ENCODE data around the gene EDEM1.

GRCh38 chr3:5172018-5172417 is 15.5 kb upstream of the EDEM1 start:
- TF ChIP-seq EP300 (IDR thresholded peaks at IDR 0.05) (no peak), CTCF (IDR thresholded peaks at IDR 0.05) (no peak)

All from tibial nerve (tissue), 4 donors.